GM12878 (cell line): Measurements from ENCODE around the gene UBE3D. TPM values are rescaled to one million over a fixed set of nuclear protein-coding genes. Genes with fewer than 3 reads are reported as not detected.

ENCODE experiments used
- ATAC-seq: fragments of 200-7000 bp; cut with Tn5 transposase; 3 replicates; pipeline ENCODE4 v1.9.1; 2020; ENCODE audit warnings: mild to moderate bottlenecking, moderate library complexity
- BruUV-seq: library from RNA; stranded (reverse); fragments of 400-500 nt; replicated peaks from 2 replicates; lab custom pipeline; 2021; lab: Mats Ljungman, UMichigan
- CTCF ChIA-PET: fragments of 300-600 bp; sonication (Branson Sonifier 250); formaldehyde crosslinking; extraction: SDS; loops from one replicate; lab custom pipeline; 2021; ENCODE audit warnings: inconsistent platforms; lab: Yijun Ruan, JAX
- POLR2A ChIA-PET: fragments of 350-600 bp; formaldehyde crosslinking; extraction: SDS; loops from one replicate; lab custom pipeline; 2021; ENCODE audit warnings: inconsistent platforms; lab: Charles Lee
- RAD21 ChIA-PET: fragments of 300-600 bp; sonication (Branson Sonifier 250); formaldehyde crosslinking; loops from one replicate; lab custom pipeline; 2023; ENCODE audit warnings: antibody characterized with exemption; ENCODE audit not compliant: unreplicated experiment; lab: Charles Lee
- SMC1A ChIA-PET: fragments of 300-600 bp; sonication (Branson Sonifier 250); formaldehyde crosslinking; loops from one replicate; lab custom pipeline; 2023; ENCODE audit not compliant: unreplicated experiment, uncharacterized antibody; lab: Charles Lee
- DNase-seq: peaks from one replicate; pipeline ENCODE4 v3.0.0-alpha.2; 2011; ENCODE audit warnings: low read depth, low spot score
- FAIRE-seq: peaks from 3 replicates; lab custom pipeline; 2011; peaks lifted over from hg19 to GRCh38; lab: Jason Lieb, UNC
- H2AFZ ChIP-seq: 2 replicates; pipeline ENCODE4 v1.6.0; 2011; ENCODE audit warnings: low read depth, low read length, control low read depth; ENCODE audit not compliant: control insufficient read depth
- H3K27ac ChIP-seq: 2 replicates; pipeline ENCODE4 v1.5.1; 2011; ENCODE audit warnings: control low read depth; ENCODE audit not compliant: control insufficient read depth, insufficient read depth
- H3K27me3 ChIP-seq, 2 experiments: replicated peaks in 1 of 2; 2 replicates each; pipeline versions ENCODE4 v1.6.0 to v1.6.1; 2011; ENCODE audit warnings: low read length in 1 of 2; ENCODE audit not compliant: control insufficient read depth in 2 of 2, insufficient read depth in 2 of 2
- H3K36me3 ChIP-seq, 2 experiments: 2 replicates each; pipeline ENCODE4 v1.5.1; 2011; ENCODE audit warnings: low read length in 1 of 2; ENCODE audit not compliant: control insufficient read depth in 2 of 2, insufficient read depth in 2 of 2
- H3K4me1 ChIP-seq: 2 replicates; pipeline ENCODE4 v1.6.1; 2011; ENCODE audit warnings: mild to moderate bottlenecking, low read length, moderate library complexity, mixed read lengths; ENCODE audit not compliant: control insufficient read depth, insufficient read depth
- H3K4me2 ChIP-seq: 2 replicates; pipeline ENCODE4 v1.6.0; 2011; ENCODE audit warnings: control low read depth; ENCODE audit not compliant: control insufficient read depth, insufficient read depth
- H3K4me3 ChIP-seq: fragments of 200-600 bp; sonication (generic); 2 replicates; pipeline ENCODE4 v1.5.1; 2016
- H3K79me2 ChIP-seq: 2 replicates; pipeline ENCODE4 v1.6.0; 2011; ENCODE audit warnings: low read length; ENCODE audit not compliant: control insufficient read depth, insufficient read depth
- H3K9ac ChIP-seq: 2 replicates; pipeline ENCODE4 v1.8.0; 2011; ENCODE audit warnings: low read length, control low read depth, mixed read lengths; ENCODE audit not compliant: control insufficient read depth, insufficient read depth
- H3K9me3 ChIP-seq: replicated peaks from 3 replicates; pipeline ENCODE4 v1.5.1; 2011; ENCODE audit warnings: mild to moderate bottlenecking, low read length; ENCODE audit not compliant: control insufficient read depth, insufficient read depth
- H4K20me1 ChIP-seq: 2 replicates; pipeline ENCODE4 v1.6.0; 2011; ENCODE audit not compliant: control insufficient read depth, insufficient read depth
- CHD1 ChIP-seq: IDR thresholded peaks from 2 replicates; pipeline ENCODE4 v1.6.1; 2012; ENCODE audit warnings: low read depth, low read length, improper control_type of control experiment
- NFYA ChIP-seq: IDR thresholded peaks from 2 replicates; pipeline ENCODE4 v1.6.1; 2011; ENCODE audit warnings: low read depth, mild to moderate bottlenecking, low read length, improper control_type of control experiment, borderline replicate concordance
- SMAD1 ChIP-seq: fragments of 450-650 bp; IDR thresholded peaks from 2 replicates; pipeline ENCODE4 v1.6.1; 2018; ENCODE audit warnings: mild to moderate bottlenecking, low read depth; ENCODE audit not compliant: partially characterized antibody
- WGBS: methylation state at CpG from one replicate; pipeline ENCODE4 v1.1.6; 2016; ENCODE audit warnings: low lambda C conversion rate; ENCODE audit not compliant: insufficient replicate concordance, insufficient coverage; ENCODE audit errors: missing lambda C conversion rate; 5-methylcytosine and 5-hydroxymethylcytosine counted together
- in situ Hi-C: fragments of 300-500 bp; cut with MboI; formaldehyde crosslinking; loops from 9 replicates; pipeline ENCODE4 v1.14.3; 2018; ENCODE audit warnings: mixed read lengths
- intact Hi-C: fragments of 100-400 bp; cut with micrococcal nuclease; formaldehyde crosslinking; loops from one replicate; pipeline ENCODE4 v1.14.2; 2022; ENCODE audit not compliant: unreplicated experiment
- polyA plus RNA-seq, 11 experiments: library from polyadenylated mRNA; depleted of rRNA in 4 of 11; unstranded in 6 of 11; stranded (reverse) in 5 of 11; fragments of >200 nt; fragmentation: Nextera tagmentation in 4 of 11; fragmentation: Illumina TruSeq in 1 of 11; extraction: Ambion mirVana in 4 of 11; extraction: Trizol in 1 of 11; gene quantifications; 1 replicate in 1 of 11; 2 replicates in 10 of 11; pipeline versions ENCODE4 v1.2.1 to v1.2.3, GENCODE V29; 2011 to 2016; ENCODE audit warnings: inconsistent platforms in 2 of 11, missing spikeins in 2 of 11, low read depth in 1 of 11
- total RNA-seq, 4 experiments: library from RNA; depleted of rRNA in 3 of 4; stranded (reverse); fragments of >200 nt in 3 of 4; fragmentation: Illumina TruSeq in 1 of 4; extraction: Trizol in 1 of 4; gene quantifications; 2 replicates each; pipeline versions ENCODE4 v1.2.1 to v1.2.3, GENCODE V29; 2013 to 2021
- TF ChIP-seq, protein P1 (sequence below): fragments of 450-650 bp; IDR thresholded peaks from 2 replicates; pipeline ENCODE4 v1.6.1; 2016; ENCODE audit warnings: mild to moderate bottlenecking, moderate library complexity, borderline replicate concordance

Gene UBE3D
- total and polyA plus RNA-seq, 10 of the 15 experiments (the other 5 are each of a cell fraction or from before 2014, with no cell fraction given), result 4.3 to 9.0 (median 7.5) TPM

GRCh38 chr6:83083476-83083875, 17.8 kb upstream of the UBE3D start:
- CTCF ChIA-PET, result interaction anchor here (0.7 to 3.8 kb wide), 2 partner anchors 16 to 431 kb away, joined by 3 to 34 read pairs; partner anchors contain the start of genes DOP1A and UBE3D

DNA sequence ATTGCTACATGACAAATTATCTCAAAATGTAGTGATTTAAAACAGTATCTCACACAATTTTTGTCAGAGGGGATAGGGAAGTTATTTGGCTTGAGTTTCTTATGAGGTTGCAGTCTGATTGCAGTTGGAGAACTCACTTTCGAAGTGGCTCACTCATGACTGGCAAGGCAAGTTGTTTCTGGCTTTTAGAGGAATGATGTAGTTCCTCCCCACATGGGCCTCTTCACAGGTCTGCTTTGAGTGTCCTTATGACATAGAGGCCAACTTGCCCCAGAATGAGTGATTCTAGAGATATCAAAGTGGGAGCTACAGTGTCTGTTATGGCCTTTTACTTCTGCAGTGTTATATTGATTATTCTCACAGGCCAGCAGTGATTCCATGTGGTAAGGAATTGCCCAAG, 8.0 kb upstream of the UBE3D start:
- TF ChIP-seq SMAD1 (no peak), NFYA (no peak)
- TF ChIP-seq, protein P1, sequence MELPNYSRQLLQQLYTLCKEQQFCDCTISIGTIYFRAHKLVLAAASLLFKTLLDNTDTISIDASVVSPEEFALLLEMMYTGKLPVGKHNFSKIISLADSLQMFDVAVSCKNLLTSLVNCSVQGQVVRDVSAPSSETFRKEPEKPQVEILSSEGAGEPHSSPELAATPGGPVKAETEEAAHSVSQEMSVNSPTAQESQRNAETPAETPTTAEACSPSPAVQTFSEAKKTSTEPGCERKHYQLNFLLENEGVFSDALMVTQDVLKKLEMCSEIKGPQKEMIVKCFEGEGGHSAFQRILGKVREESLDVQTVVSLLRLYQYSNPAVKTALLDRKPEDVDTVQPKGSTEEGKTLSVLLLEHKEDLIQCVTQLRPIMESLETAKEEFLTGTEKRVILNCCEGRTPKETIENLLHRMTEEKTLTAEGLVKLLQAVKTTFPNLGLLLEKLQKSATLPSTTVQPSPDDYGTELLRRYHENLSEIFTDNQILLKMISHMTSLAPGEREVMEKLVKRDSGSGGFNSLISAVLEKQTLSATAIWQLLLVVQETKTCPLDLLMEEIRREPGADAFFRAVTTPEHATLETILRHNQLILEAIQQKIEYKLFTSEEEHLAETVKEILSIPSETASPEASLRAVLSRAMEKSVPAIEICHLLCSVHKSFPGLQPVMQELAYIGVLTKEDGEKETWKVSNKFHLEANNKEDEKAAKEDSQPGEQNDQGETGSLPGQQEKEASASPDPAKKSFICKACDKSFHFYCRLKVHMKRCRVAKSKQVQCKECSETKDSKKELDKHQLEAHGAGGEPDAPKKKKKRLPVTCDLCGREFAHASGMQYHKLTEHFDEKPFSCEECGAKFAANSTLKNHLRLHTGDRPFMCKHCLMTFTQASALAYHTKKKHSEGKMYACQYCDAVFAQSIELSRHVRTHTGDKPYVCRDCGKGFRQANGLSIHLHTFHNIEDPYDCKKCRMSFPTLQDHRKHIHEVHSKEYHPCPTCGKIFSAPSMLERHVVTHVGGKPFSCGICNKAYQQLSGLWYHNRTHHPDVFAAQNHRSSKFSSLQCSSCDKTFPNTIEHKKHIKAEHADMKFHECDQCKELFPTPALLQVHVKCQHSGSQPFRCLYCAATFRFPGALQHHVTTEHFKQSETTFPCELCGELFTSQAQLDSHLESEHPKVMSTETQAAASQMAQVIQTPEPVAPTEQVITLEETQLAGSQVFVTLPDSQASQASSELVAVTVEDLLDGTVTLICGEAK, result no peak
- H3K36me3 ChIP-seq, result no peaks in the 10 kb centered on the region
- no peak overlapping the region for H3K27ac ChIP-seq
- no peaks in the 10 kb centered on the region for H4K20me1 ChIP-seq
- DNase-seq (no peak), ATAC-seq (no peak), FAIRE-seq (no peak)
- H3K9me3 ChIP-seq, result peaks cover 3% of the 10 kb centered on the region; the same call in 1 of the 3 replicates
- no peak overlapping the region for H3K4me3 ChIP-seq
- in situ Hi-C loops, result no loop called here
- no peak overlapping the region for H3K9ac ChIP-seq
- SMC1A ChIA-PET, result interaction anchor here (0.6 to 10.4 kb wide), 4 partner anchors 92 to 145 kb away, joined by 3 to 277 read pairs (median 56); partner anchors contain the start of genes PGM3 and RWDD2A
- POLR2A ChIA-PET, result interaction anchor here (0.6 kb wide), 1 partner anchor 15 kb away, joined by 3 read pairs; no protein-coding TSS in a partner anchor
- H3K4me2 ChIP-seq, result no peak overlapping the region
- no peak overlapping the region for H2AFZ ChIP-seq
- 30% methylated on average over 1 of the region's 1 CpG for WGBS
- no peaks in the 10 kb centered on the region for H3K27me3 ChIP-seq
- RAD21 ChIA-PET, result interaction anchor here (1.0 kb wide), 1 partner anchor 141 kb away, joined by 3 read pairs; no protein-coding TSS in a partner anchor
- intact Hi-C loops, result no loop called here
- peaks cover 18% of the 10 kb centered on the region for H3K79me2 ChIP-seq
- CTCF ChIA-PET, result interaction anchor here (3.2 to 12.2 kb wide), 2 partner anchors 7 to 143 kb away, joined by 24 to 635 read pairs; partner anchors contain the start of genes DOP1A and UBE3D
- BruUV-seq, result no TSS peak
- H3K4me1 ChIP-seq, result peaks cover 8% of the 10 kb centered on the region

More at GRCh38 chr6:83083476-83083875, 17.8 kb upstream of the UBE3D start:
- FAIRE-seq, result no peak
- no peak for DNase-seq
- Histone ChIP-seq H3K4me1 (no peaks in the 10 kb centered on the region), H3K4me3 (no peak overlapping the region), H2AFZ (no peak overlapping the region), H3K79me2 (peaks cover 2% of the 10 kb centered on the region), H3K36me3 (no peaks in the 10 kb centered on the region), H3K27me3 (no peaks in the 10 kb centered on the region), H3K9me3 (no peaks in the 10 kb centered on the region; the same call in 2 of the 3 replicates), H3K27ac (no peak overlapping the region), H4K20me1 (no peaks in the 10 kb centered on the region), H3K9ac (no peak overlapping the region), H3K4me2 (no peak overlapping the region)
- POLR2A ChIA-PET, result no interaction called here
- no peak for ATAC-seq
- in situ Hi-C loops, result no loop called here
- WGBS, result 100% methylated on average over 1 of the region's 1 CpG
- RAD21 ChIA-PET, result no interaction called here
- TF ChIP-seq CHD1, result no peak
- intact Hi-C loops, result no loop called here
- no TSS peak for BruUV-seq
- SMC1A ChIA-PET, result interaction anchor here (7.7 kb wide), 1 partner anchor 15 kb away, joined by 135 read pairs; the partner anchor contains the start of genes DOP1A and UBE3D
